ENCODE measurements around the gene KCTD5. TPM values are rescaled to one million over a fixed set of nuclear protein-coding genes. Genes with fewer than 3 reads are reported as not detected.

KCTD5 gene
- total RNA-seq, 1 donor = 19.4 TPM

DNA sequence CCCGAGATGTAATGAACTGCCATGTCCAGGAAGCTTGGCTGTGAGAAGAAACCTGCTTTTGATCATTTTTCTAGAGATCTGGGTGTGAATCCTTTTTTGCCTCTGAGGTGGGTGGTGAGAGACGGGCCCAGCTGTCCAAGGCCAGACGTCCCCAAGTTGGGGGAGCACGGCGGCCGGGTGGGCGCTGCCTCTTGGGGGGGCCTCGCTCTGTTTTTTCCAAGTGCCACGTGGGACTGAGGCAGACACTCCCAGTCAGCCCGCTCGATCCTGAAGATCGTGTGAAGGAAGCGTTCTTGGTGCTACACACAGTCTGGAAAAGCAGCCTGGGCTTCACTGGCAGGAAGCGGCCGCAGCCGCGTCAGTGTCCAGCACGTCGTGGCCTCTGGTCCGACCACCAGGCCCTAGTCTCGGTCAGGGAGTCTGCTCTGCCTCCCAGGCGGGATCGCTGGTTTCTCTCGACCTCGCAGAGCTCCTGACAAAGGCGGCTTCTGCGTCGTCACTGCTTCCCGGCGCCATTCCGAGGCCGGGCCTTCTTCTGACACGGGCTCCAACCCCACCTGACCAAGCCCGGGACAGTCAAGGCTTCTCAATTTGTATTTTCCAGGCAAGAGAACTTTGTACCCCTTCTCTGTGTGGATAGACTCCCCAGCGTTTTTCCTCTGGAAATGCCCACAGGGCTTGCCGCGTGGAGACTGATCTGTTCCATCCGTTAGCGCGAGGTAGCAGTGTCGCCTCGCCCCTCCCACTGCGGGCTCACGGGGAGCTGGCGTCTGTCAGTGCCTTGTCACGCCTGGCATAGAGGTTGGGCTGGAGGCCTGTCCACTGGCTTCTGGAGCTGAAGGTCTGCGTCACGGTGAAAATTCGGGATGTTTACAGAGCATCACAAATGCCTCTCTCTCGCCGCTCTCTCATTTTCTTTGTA, 25.3 kb downstream of the KCTD5 start:
- DNase-seq (ENCODE audit: low read depth in 2 of 3, low spot score in 2 of 3) = no peak

DNA sequence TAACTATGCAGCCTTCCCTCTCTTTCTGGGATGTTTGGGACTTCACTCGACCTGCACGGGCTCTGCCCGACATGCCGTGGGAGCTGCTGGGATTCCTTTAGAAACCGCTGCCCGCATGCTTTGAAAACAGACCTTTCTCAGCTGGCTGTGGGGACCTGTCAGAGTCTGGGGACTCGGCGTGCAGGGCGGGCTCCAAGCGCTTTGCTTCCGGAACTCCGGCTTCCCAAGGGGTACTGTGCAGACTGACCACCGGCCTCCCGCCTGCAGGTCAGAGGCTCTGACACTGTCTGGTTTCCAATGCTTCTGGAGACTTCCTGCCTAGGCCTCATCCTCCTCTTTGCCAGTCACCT, 25.9 kb downstream of the KCTD5 start:
- DNase-seq (ENCODE audit: low read depth in 2 of 3, low spot score in 2 of 3) = no peak

DNA sequence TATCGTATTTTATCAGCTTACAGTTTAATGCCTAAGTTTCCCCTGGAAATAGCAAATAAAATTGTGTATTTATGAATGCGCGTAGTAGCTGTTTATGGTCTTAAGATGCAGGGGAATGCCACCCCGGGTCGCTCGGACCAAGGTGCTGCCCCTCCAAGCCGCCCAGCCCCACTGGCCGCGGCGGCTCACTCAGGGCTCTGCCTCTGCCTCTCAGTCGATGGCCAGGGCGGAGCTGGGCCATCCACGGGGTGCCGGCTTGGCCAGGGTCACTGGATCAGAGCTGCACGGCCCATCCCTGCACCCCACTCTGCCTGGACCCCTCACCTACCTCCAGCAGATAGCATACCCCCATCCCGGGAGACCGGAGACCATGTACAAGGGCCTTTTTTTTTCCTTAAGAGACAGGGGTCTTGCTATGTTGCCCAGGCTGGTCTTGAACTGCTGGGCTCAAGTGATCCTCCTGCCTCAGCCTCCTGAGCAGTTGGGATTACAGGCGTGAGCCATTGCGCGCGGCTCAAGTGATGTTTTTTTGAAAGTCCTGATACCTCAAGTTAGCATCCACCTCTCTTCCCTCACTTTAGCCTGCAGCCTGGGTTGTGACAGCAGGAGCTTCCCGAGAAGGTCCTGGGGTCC, 26.7 kb downstream of the KCTD5 start:
- DNase-seq (ENCODE audit: low read depth in 2 of 3, low spot score in 2 of 3) = no peak

DNA sequence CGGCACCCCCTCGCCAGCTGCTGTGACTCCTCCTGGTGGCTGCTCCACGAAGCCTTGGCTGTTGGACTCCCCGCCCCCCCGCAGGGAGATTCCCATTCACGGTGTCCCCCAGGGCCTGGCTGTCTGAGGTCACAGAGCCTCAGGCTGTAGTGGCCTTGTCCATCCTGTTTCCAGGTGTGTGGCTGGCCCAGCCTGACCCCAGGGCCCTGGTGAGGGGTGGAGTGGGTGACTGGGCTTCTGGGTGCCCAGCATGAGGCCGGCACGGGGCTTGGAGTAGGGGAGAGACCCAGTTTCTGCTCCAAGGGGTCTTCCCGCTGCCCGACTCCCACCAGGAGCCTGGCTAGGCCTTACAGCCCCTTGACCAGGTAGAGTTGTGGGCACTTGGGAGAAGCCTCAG, 27.3 kb downstream of the KCTD5 start:
- DNase-seq (ENCODE audit: low read depth in 2 of 3, low spot score in 2 of 3) = no peak

DNA sequence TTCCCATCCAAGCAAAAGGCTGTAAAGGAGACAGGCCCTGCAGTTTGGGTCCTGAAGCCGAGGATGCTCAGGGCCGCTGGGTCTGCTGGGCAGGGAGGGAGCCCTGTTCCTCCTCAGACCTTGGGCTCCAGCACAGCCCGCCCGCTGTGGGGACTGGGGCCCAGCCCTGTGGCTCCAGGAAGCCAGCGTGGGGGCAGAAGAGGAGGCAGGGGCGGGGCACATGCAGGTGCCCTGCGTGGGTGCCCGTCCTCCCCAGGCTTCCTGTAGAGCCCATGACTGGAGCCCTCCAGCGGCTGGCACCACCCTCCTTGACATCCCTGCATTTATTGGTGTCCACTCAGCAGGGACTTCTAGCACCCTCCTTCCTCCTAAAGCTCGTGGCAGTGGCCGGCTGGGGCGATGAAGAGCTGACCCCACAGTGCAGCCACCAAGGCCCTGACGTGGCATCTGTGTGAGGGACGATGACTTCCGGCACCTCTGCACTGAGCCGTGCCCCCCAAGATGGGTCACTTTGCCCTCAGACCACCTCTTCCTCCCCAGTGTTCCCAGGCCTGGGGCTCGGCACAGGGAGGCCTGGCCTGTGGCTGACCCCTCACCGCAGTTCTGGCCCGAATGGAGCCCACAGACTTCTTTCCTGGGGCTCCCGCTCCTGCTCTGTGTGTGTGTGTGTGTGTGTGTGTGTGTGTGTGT, 27.8 kb downstream of the KCTD5 start:
- no peak for DNase-seq (ENCODE audit: low read depth in 2 of 3, low spot score in 2 of 3)

DNA sequence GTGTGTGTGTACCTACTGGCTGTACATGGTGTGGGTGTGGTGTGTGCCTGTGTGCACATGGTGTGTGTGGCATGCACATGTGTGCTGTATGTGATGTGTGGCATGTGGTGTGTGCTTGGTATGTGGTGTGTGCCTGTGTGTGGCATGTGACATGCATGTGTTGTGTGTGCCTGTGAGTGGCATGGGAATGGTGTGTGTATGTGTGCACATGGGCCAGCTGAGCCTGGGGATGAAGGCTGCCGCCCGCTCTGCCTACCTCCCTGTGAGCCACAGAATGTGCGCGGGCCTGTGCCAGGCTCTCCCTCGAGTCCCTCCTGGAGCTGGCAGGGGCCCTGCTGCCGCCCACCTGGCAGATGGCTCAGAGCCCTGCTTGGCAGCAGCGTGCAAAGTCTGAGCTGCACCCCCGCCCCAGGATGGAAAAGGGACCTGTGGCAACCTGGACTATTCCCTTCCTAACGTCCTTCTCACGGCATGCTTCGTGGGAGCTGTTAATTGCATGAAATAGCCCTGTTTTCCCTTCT, 28.4 kb downstream of the KCTD5 start:
- no peak for DNase-seq (ENCODE audit: low read depth in 2 of 3, low spot score in 2 of 3)

DNA sequence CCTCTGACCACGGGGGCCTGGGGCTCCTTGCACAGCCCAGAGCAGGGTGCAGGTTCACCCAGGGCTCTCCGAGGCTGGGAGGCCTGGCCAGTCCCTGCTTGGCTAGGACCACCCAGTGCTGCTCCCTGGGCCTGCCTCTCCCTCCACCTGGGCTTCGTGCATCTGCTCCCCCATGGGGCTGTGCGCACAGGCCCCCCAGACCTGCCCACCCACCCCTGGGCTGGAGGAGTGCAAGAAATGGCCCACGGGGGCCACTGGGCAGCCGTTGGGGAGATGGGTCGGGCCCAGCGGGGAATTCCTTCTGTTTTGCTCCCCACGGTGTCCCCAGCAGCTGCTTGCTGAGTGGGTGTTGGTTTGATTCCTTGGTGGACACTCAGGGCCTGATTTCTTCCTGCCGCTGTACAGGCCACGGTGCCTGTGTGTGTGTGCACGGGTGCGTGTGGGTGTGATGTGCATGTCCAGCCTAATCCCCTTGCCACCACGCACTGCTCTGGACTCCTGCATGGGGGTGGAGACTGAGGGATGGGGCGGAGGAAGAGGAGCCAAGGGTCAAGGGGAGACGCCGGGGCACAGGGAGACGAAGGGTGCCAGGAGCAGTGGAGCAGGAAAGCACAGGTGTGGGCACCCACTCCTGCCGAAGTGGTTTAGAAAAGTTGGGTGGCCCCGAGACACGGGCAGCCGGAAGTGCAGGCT, 29.2 kb downstream of the KCTD5 start:
- no peak for DNase-seq (ENCODE audit: low read depth in 2 of 3, low spot score in 2 of 3)

DNA sequence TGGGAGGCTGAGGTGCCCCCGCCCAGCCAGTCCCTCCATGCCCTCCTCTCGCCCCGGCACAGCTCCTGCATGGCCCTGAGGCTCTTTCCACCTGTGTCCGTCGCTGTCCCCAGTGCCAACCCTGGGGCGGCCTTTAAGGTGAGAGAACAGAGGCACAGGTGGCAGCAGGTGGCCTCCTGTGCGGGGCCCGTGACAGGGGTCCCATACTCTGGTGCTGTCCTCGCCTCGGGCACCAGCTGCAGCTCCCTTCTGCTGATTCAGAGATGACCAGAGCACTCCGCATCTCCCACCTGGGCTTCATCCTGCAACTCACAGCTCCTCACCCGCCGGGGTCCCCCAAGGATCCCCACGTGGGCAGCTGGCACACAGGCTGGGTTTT, 29.7 kb downstream of the KCTD5 start:
- DNase-seq (ENCODE audit: low read depth in 2 of 3, low spot score in 2 of 3) = no peak

DNA sequence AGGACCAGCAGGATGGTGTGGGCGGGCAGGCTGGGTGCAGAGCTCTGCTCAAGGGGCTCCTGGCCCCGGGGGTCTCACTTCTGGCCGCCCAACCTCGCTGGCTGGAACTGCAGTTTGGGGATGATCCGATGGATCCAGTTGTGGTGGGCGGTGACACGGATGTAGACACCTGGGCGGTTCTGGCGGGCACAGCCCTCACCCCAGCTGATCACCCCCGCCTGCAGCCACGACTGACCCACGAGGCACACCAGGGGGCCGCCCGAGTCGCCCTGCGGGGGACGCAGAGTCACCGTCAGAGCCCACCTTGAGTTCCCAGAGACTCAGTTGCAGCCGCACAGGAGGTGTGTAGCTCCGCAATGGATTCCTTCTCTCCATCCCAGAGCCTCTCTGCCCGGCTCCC, 30.2 kb downstream of the KCTD5 start:
- DNase-seq (ENCODE audit: low read depth in 2 of 3, low spot score in 2 of 3) = no peak

DNA sequence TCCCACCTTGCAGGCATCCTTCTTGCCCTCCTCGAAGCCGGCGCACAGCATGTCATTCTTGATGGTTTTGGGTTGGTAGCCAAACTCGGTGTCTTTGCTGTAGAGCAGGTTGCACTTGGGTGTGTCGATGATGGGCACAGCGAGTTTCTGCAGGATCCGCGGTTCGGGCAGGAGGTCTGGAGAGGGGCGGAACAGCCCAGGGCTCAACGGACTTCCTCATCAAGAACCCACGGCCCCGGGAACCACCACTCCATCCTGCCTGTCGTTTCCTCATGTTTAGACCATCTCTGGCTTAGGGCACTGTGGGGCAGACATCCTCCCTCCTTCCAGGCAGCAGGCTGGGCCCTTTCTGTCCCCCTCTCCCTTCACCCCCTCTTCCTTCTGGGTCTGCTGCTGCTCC, 31.2 kb downstream of the KCTD5 start:
- no peak for DNase-seq (ENCODE audit: low read depth in 2 of 3, low spot score in 2 of 3)

DNA sequence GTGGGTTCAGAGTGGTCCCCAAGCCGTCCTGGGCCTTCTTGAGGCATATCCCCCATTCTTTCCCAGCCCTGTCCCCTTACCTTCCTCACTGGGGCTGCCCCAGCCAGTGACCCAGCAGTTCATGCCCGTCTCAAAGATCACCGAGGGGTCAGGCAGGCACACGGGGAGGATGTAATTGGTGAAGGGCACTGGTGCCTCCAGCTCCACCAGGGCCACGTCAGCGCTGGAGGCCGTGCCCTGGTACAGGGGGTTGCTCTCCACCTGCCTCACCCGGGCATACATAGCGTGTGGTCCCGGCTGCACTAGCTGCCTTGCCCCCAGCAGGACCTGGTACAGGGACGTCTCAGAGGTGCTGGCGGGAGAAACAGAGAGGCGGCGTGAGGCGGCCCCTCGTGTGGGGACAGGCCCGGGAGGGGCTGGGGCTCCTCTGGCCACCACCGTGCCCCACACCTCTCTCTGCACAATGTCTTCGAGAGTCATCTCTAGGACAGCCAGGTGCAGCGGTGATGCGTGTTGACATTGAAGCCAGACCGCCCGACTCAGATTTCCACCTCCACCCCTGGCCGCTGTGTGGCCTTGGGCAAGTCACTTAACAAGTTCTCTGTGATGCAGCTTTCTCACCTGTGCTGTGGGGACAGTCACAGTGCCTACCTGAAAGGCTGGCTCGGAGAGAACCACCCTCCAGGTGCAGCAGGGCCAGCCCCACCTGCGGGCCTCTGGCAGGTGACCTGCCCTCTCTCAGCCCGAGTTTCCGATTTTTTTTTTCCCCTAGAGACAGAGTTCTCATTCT, 31.9 kb downstream of the KCTD5 start:
- no peak for DNase-seq (ENCODE audit: low read depth in 2 of 3, low spot score in 2 of 3)

DNA sequence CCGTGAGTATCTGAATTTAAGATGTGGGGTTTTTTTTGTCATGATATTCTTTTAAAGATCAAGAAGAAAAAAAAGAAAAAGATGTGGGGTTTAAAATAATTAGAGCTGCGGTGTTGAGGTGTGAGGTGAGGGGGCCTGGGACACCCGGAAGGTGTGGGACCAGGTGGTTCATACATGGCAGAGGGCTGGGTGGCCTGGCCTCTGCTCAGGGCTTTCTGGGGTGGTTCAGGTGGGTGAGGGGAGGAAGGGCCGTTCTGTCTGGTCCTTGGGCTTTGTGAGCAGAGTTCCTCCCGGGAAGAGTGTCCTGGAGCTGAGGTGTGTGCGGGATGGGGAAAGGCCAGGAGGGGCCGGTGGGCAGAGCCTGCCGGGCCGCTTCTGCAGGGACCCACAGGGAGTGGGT, 32.7 kb downstream of the KCTD5 start:
- no peak for DNase-seq (ENCODE audit: low read depth in 2 of 3, low spot score in 2 of 3)

DNA sequence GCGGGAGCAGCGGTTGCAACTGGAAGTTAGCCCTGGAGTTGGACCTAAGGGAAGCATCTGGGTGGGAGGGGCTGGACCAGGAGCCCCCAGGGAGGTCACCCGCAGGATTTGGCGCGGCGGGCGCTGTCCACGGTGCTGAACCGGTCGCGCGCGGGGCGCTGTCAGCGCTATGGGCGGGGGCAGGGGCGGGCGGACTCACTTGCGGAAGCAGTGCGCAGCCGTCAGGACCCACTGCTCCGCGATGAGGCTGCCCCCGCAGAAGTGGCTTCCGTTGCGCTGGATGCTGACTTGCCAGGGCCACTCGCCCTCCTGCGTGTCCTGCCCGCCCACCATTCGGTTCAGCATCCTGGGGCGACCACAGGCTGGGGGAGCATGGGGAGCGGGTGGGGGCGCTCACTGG, 33.2 kb downstream of the KCTD5 start:
- DNase-seq (ENCODE audit: low read depth in 2 of 3, low spot score in 2 of 3) = peak; percentile 60 to 83 (median 82)

DNA sequence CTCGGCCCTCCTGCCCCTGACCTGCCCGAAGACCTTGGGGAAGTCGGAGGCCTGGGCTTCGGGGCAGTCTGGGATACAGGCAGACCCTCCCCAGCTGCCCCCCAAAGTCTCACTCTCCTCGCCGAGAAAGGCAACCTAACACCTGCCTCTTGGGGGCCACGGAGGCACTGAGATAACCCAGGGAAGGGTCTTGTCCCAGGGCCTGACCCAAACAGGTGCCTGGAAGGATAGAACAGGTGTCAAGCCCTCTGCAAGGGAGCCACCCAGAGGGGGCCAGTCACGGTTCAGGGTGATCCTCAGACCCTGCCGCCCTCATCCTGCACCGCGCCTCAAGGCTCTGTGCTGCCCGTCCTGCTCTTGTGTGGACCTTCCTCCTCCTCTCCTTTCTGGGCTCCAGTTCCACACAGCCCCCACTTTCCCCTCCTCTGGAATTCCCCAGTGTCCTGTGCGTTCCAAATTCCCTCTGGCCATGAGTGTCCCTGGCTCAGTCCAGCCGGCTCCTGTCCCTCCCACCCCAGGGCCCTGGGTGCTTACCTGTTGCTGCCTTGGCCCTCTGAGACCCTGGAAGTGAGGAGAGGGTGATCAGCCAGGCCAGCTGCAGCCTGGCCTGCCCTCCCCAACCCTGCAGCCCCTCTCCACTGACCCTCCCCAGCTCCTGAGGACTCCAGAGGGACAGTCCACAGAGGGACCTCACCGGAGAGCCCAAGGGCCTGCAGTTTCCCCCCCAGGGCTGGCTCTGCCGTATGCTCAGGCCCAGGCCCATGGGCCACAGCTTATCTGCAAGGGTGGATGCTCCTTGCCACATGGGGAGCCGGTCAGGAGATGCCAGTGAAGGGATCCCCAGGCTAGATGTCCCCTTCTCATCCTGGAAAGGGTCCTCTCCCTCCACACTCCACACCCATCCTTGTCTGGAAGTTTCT, 33.9 kb downstream of the KCTD5 start:
- no peak for DNase-seq (ENCODE audit: low read depth in 2 of 3, low spot score in 2 of 3)

DNA sequence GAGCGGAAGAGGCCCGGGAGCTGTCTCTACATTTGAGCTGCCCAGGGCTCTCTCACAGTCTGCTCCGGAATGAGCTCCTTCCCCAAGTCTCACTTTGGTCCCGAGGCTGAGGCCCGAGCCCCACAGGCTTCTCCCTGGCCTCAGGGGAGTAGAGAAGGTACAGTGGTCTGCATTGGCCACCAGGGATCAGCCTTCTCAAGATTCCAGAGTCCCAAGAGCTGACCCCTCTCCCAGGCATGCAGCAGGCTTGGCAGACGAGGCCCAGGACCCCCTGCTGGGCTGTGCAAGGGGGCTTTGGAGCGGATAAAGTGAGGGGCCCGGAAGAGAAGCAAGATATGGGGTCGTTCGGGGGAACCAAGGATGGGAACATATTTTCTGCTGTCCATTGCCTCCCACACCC, 34.6 kb downstream of the KCTD5 start:
- no peak for DNase-seq (ENCODE audit: low read depth in 2 of 3, low spot score in 2 of 3)

DNA sequence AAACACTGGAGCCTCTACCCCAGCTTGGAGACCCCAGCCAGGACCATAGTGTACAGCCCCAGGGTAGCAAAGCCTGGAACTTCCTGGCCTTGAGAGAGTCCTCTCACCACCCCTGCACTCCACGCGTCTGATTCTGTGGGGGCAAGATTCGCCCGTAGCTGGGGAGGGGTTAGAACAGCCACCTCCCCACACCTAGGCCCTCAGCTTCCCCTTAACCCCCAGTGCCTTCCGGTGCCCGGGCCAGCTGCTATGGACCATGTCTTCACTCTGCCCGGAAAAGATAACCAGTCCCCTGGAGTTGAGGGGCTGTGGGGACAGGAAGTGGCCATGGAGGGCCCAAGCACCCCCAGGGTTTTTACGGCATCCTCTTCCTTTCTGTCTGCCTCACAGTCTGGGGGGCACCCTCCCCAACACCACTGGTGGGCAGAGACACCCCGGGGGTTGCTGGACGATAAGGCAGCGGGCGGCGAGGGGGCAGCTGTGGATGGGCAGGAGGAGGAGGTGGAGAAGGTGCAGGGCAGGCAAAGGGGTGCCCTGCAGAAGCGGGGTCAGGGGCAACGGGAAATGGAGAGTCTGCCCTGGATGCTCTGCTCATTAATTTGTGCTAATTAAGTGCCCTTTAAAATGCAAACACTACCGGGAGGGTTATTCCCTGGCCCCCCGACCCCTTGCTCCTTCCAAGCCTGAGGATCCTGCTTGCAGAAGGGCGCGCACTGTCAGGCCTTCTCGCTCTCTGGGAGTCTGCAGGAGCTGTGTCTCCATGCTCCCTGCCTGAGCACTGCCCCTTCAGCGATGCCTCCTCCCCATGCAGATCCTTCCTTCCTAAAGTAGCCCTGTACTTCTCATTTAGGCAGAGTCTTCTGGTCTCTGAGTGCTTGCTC, 35.3 kb downstream of the KCTD5 start:
- DNase-seq (ENCODE audit: low read depth in 2 of 3, low spot score in 2 of 3) = peak in 2 of 3 donors; percentile 11 to 41

DNA sequence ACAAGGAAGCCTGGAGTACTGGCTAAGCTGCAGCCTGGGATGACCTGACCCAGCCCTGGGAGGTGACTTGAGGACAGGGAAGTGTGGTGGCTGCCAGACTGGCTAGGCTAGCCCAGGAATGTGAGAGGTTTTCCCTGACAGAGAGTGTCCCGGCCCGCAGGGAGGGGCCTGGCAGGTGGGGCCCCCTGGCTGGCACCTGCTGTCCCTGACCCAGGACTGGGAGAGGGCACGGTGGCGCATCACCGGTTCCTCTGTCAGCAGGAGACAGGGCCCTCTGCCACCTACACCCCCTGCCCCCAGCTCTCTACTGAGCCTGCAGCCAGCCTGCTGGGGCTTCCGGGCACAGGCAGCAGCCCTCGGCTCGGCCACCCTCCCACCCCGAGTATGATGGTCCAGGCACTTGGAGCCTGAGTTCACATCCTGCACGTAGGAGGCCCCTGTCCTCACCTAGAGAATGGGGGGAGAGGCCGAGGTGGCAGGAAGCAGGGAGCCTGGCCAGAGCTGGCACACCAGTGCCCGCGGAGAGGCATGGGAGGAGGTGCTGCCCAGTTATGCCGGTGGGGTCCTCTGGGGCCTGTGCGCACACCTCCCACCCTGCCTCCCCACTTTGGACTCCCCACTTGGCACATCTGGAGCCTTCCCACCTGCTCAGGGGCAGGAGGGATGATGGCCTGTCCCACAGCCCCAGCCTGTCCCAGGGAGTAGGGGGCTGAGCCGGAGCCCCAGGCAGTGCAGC, 37.2 kb downstream of the KCTD5 start:
- DNase-seq (ENCODE audit: low read depth in 2 of 3, low spot score in 2 of 3) = no peak

Measured in hematopoietic multipotent progenitor cell (in vitro differentiated cells).